HG03159 (cell line): ENCODE results near the gene TMEM131L.

Source experiments
- ATAC-seq: cut with Tn5 transposase; IDR thresholded peaks from one replicate; pipeline ENCODE4 v1.9.1; 2021; ENCODE audit warnings: mild to moderate bottlenecking, moderate library complexity; ENCODE audit not compliant: unreplicated experiment

Gene TMEM131L

GRCh38 chr4:153472122-153473037 lies 6.2 kb downstream of the TMEM131L start:
- peak; percentile 45 for ATAC-seq

GRCh38 chr4:153474251-153474650 lies 8.1 kb downstream of the TMEM131L start:
- no peak for ATAC-seq

GRCh38 chr4:153476829-153477574 lies 10.8 kb downstream of the TMEM131L start:
- no peak for ATAC-seq

GRCh38 chr4:153479101-153479500 lies 12.9 kb downstream of the TMEM131L start:
- no peak for ATAC-seq

GRCh38 chr4:153480704-153481103 lies 14.5 kb downstream of the TMEM131L start:
- ATAC-seq: no peak

GRCh38 chr4:153481478-153481877 lies 15.3 kb downstream of the TMEM131L start:
- no peak for ATAC-seq

GRCh38 chr4:153483432-153484418 lies 17.6 kb downstream of the TMEM131L start:
- no peak for ATAC-seq

GRCh38 chr4:153485359-153485758 lies 19.2 kb downstream of the TMEM131L start:
- no peak for ATAC-seq

GRCh38 chr4:153485860-153486259 lies 19.7 kb downstream of the TMEM131L start:
- ATAC-seq: no peak

GRCh38 chr4:153486281-153487151 lies 20.4 kb downstream of the TMEM131L start:
- ATAC-seq: no peak

GRCh38 chr4:153488006-153488891 lies 22.1 kb downstream of the TMEM131L start:
- ATAC-seq: peak; percentile 44

GRCh38 chr4:153489856-153490558 lies 23.8 kb downstream of the TMEM131L start:
- no peak for ATAC-seq

GRCh38 chr4:153490985-153491483 lies 24.9 kb downstream of the TMEM131L start:
- ATAC-seq: no peak

- no peak for ATAC-seq
Observed at GRCh38 chr4:153494562-153494961, 28.4 kb downstream of the TMEM131L start.

GRCh38 chr4:153495480-153496193 lies 29.5 kb downstream of the TMEM131L start:
- no peak for ATAC-seq

GRCh38 chr4:153497091-153497531 lies 31.0 kb downstream of the TMEM131L start:
- ATAC-seq: no peak
